ELR (cell line): Measurements from ENCODE around the gene GALNT11.
A peak's percentile ranks its signal among the peaks of the same experiment; 100 is the strongest.
"Not testable (repeated sequence)": the region's sequence is repeated elsewhere in the genome, so short reads cannot be mapped to it uniquely, and the experiment has no call there.

Source experiments
- DNase-seq: peaks from one replicate; pipeline ENCODE4 v3.0.0-alpha.2; 2015; ENCODE audit warnings: low read depth

The GALNT11 gene

GRCh38 chr7:152025077-152025936 lies at the start of gene GALNT11:
Gene GALNT11, plus strand, starts transcription at chr7:152025674. Its CDS starts 68,554 bp downstream, at chr7:152094228.
- DNase-seq = peak; percentile 85

GRCh38 chr7:151978616-151979015 lies 46.9 kb upstream of the GALNT11 start:
- DNase-seq = no peak

- DNase-seq = no peak
Observed at GRCh38 chr7:151981223-151981622, 44.3 kb upstream of the GALNT11 start.

GRCh38 chr7:151982806-151983205 lies 42.7 kb upstream of the GALNT11 start:
- no peak for DNase-seq

GRCh38 chr7:151984612-151985011 lies 40.9 kb upstream of the GALNT11 start:
- no peak for DNase-seq

- DNase-seq = peak; percentile 22
Observed at GRCh38 chr7:151987748-151988529, 37.5 kb upstream of the GALNT11 start.

GRCh38 chr7:151992375-151992774 lies 33.1 kb upstream of the GALNT11 start:
- DNase-seq = peak; percentile 49

- DNase-seq = no peak
Observed at GRCh38 chr7:151993977-151994676, 31.3 kb upstream of the GALNT11 start.

- peak; percentile 3 for DNase-seq
Observed at GRCh38 chr7:151999424-152000090, 25.9 kb upstream of the GALNT11 start.

- DNase-seq = peak; percentile 41
Observed at GRCh38 chr7:152000191-152000590, 25.3 kb upstream of the GALNT11 start.

- DNase-seq = peak; percentile 15
Observed at GRCh38 chr7:152006336-152006735, 19.1 kb upstream of the GALNT11 start.

- DNase-seq = no peak
Observed at GRCh38 chr7:152011860-152012259, 13.6 kb upstream of the GALNT11 start.

- DNase-seq = no peak
Observed at GRCh38 chr7:152013230-152013629, 12.2 kb upstream of the GALNT11 start.

GRCh38 chr7:152013974-152014373 lies 11.5 kb upstream of the GALNT11 start:
- DNase-seq = no peak

- DNase-seq = no peak
Observed at GRCh38 chr7:152014722-152015121, 10.8 kb upstream of the GALNT11 start.

- DNase-seq = no peak
Observed at GRCh38 chr7:152015600-152015999, 9.9 kb upstream of the GALNT11 start.

- no peak for DNase-seq
Observed at GRCh38 chr7:152016947-152017346, 8.5 kb upstream of the GALNT11 start.

GRCh38 chr7:152017683-152018082 lies 7.8 kb upstream of the GALNT11 start:
- not testable (repeated sequence) for DNase-seq

GRCh38 chr7:152021740-152022139 lies 3.7 kb upstream of the GALNT11 start:
- DNase-seq = not testable (repeated sequence)

GRCh38 chr7:152025937-152026890 lies 740 bp downstream of the GALNT11 start:
- DNase-seq = no peak
